Endometrial microvascular endothelial cells (primary cell): ENCODE data around the gene ZBTB47. TPM values are rescaled to one million over a fixed set of nuclear protein-coding genes. Genes with fewer than 3 reads are reported as not detected.

Source experiments
- in situ Hi-C: cut with HindIII; loops from 2 replicates; pipeline ENCODE4 v1.10.0; 2017; ENCODE audit warnings: low sequenced_read_pairs, low pct_unique_long_range_greater_than_20kb; ENCODE audit errors: inconsistent ontology term
- total RNA-seq: library from RNA; depleted of rRNA; stranded (reverse); fragments of >200 nt; gene quantifications from one replicate; pipeline ENCODE4 v1.2.3, GENCODE V29; 2015; ENCODE audit errors: inconsistent ontology term

Gene ZBTB47
- total RNA-seq, 1 donor from 2014 or later = 10.9 TPM

- in situ Hi-C loops = no loop called here
These were observed 38.5 kb downstream of the ZBTB47 start for GRCh38 chr3:42691816-42692666.

- in situ Hi-C loops = no loop called here
These were observed 39.4 kb downstream of the ZBTB47 start for GRCh38 chr3:42692667-42693529.

- in situ Hi-C loops = no loop called here
These were observed 40.0 kb downstream of the ZBTB47 start for GRCh38 chr3:42693530-42693930.

- in situ Hi-C loops = no loop called here
These were observed 40.9 kb downstream of the ZBTB47 start for GRCh38 chr3:42694366-42694765.

GRCh38 chr3:42696356-42697288 lies 43.1 kb downstream of the ZBTB47 start:
- in situ Hi-C loops = no loop called here

GRCh38 chr3:42697289-42698051 lies 44.0 kb downstream of the ZBTB47 start:
- in situ Hi-C loops = no loop called here

GRCh38 chr3:42698216-42698910 lies 44.9 kb downstream of the ZBTB47 start:
- in situ Hi-C loops = no loop called here

GRCh38 chr3:42698911-42699230 lies 45.4 kb downstream of the ZBTB47 start:
- in situ Hi-C loops = no loop called here

- in situ Hi-C loops = no loop called here
These were observed 46.0 kb downstream of the ZBTB47 start for GRCh38 chr3:42699511-42699971.

GRCh38 chr3:42700366-42701288 lies 47.1 kb downstream of the ZBTB47 start:
- in situ Hi-C loops = no loop called here

- in situ Hi-C loops = no loop called here
These were observed 48.0 kb downstream of the ZBTB47 start for GRCh38 chr3:42701371-42702065.

- in situ Hi-C loops = no loop called here
These were observed 48.8 kb downstream of the ZBTB47 start, which contains the start of gene HHATL for GRCh38 chr3:42702066-42702951. Gene HHATL, minus strand, starts transcription at chr3:42702798. Its CDS starts 1,972 bp downstream, at chr3:42700826.

GRCh38 chr3:42702982-42703694 lies 49.6 kb downstream of the ZBTB47 start:
- in situ Hi-C loops = no loop called here

- in situ Hi-C loops = no loop called here
These were observed 50.2 kb downstream of the ZBTB47 start for GRCh38 chr3:42703695-42704025.
